A673 (cell line): ENCODE measurements around the gene DPH2.

Experiments used
- EZH2 ChIP-seq: fragments of 200-600 bp; sonication (generic); IDR thresholded peaks from 2 replicates; pipeline ENCODE4 v1.6.1; 2017; ENCODE audit warnings: borderline replicate concordance, low read depth, mild to moderate bottlenecking, mixed read lengths, antibody characterized with exemption, low read length; ENCODE audit not compliant: poor library complexity, severe bottlenecking
- TF ChIP-seq, protein P1 (sequence below): fragments of 300-800, 200-600 bp; sonication (generic); conservative IDR thresholded peaks from 2 replicates; pipeline ENCODE4 v1.5.1; 2017; ENCODE audit warnings: low read depth, mild to moderate bottlenecking, antibody characterized with exemption, low read length, moderate library complexity, mixed read lengths

DNA sequence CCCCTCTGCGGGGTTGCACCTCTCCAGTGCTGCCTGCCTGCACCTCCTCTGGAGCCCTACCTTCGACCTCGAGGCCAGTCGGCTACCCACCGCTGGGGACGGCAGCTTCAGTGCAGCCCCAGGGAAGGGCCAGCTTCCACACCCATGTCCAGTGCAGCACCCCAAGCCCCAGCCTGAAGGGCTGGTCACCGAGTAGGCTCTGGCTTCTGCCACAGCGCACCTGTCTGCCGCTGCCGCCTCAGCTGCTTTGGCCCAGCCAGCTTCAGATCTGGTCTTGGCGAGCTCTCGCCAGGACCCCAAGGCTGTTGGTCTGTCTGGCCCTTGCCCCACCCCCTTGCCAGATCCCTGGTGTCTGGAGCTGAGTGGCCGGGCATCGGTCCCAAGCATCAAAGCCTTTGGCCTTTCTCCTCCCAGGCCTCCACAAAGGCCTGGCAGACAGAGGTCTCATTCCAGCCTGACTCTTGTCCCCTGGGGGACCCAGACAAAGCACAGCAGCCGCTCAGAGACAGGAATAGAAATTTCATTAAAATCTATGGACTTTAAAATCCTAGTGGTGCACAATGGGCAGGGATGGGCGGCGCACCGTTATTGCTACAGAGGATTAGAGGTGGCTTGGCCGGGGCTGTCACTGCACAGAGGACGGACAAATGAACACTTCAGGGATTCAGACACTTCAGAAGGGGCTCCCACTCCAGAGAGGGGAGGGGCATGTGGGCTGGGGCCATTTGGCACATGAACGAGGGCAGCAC lies 26.3 kb downstream of the DPH2 start:
- TF ChIP-seq, protein P1, sequence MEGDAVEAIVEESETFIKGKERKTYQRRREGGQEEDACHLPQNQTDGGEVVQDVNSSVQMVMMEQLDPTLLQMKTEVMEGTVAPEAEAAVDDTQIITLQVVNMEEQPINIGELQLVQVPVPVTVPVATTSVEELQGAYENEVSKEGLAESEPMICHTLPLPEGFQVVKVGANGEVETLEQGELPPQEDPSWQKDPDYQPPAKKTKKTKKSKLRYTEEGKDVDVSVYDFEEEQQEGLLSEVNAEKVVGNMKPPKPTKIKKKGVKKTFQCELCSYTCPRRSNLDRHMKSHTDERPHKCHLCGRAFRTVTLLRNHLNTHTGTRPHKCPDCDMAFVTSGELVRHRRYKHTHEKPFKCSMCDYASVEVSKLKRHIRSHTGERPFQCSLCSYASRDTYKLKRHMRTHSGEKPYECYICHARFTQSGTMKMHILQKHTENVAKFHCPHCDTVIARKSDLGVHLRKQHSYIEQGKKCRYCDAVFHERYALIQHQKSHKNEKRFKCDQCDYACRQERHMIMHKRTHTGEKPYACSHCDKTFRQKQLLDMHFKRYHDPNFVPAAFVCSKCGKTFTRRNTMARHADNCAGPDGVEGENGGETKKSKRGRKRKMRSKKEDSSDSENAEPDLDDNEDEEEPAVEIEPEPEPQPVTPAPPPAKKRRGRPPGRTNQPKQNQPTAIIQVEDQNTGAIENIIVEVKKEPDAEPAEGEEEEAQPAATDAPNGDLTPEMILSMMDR = no peak
- no peak for TF ChIP-seq EZH2
